ENCODE data around the gene CNNM4.
A peak's percentile ranks its signal among the peaks of the same experiment; 100 is the strongest.

The CNNM4 gene

DNA sequence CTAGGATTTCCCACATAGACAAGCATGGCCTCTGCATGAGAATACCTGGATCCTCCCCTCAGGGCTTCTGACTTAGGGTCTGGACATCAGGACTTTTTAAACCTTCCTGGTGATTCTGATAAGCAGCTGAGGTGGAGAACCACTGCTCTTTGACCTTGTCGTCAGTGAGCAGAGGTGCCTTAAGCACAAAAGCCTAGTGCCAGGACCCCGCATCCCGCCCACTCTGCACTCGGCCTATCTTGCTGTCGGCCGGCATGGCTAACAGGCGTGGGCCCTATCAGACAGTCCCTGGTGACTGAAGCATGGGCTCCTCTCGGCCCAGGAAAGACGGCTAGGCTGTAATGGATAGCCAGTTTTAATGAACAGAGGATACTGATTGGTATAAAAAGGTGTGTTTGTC, 76.9 kb downstream of the CNNM4 start:
- no peak for DNase-seq

DNA sequence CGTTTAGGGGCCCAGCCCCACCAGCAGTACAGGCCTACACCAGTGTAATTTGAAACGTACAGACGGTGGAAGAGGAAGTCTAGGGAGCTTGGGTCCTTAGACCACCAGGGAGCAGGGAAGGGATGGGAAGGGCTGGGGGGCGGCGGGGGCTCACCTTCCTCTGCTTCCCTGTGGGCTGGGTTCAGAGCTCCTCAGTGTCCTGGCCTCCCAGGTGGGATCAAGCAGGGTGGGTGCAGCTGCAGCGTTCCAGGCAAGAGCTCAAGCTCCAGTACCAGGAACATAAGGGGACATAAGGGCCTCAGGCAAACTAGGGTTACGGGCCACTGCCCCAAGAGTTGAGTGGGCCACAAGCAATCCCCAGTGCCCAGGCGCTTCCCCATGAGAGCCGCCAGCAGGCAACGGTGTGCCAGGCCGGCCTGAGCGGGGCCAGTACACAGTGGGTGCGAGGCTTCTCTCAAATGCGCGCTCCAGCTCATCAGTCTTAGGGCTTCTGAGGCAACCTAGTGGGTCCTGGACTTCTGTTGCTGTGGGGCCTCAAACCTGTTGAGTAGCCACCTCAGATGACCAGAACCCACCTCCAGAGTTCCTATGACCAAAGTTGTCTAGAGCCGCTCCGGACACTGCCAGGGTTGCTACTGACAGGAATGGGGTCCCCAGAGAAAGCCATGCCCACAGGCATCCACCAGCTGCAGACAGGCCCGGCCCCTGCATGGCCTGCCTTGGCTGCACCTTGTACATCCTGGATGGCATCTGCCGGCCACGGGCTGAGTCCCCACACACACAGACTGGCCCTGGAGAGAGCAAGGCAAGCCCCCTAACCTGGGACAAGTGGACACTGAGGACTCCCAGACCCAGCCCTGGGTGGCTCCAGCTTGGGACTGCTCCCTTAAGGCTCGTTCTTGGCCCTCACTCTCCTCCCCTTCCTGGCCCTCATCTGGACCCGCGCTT, 77.9 kb downstream of the CNNM4 start:
- no peak for DNase-seq

DNA sequence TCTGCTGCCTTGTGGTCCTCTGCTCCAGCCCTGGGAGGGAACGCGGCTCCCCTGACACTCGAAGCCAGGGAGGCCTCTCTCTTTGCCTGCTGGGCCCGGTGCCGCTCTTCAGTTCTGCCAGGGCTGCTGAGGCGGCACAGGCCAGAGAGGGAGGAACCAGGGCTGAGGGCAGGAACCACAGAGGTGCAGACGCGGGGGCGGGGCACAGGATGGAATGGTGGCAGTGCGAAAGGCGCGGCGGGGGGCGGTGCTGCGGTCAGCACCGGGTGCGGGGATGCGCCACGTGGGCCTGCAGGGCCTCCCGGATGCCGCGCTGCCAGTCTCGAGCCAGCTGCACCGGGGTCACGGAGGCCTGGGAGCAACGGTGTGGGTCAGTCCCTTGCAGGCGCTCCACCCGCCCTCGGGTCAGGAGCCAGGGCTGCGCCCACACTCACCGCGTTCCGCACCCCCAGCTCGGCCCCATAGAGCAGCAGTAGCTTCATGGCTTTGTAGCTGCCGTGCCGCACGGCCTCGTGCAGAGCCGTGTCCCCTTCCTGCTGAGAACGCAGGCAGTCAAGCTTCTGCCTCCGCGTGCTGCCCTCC, 78.7 kb downstream of the CNNM4 start:
- peak; percentile 85 to 88 for DNase-seq

- DNase-seq: no peak
Observed at GRCh38 chr2:96839875-96840850, 79.5 kb downstream of the CNNM4 start.

- DNase-seq: no peak
Observed at GRCh38 chr2:96841701-96842495, 81.2 kb downstream of the CNNM4 start.

GRCh38 chr2:96842600-96842999, 81.9 kb downstream of the CNNM4 start:
- DNase-seq: no peak

DNA sequence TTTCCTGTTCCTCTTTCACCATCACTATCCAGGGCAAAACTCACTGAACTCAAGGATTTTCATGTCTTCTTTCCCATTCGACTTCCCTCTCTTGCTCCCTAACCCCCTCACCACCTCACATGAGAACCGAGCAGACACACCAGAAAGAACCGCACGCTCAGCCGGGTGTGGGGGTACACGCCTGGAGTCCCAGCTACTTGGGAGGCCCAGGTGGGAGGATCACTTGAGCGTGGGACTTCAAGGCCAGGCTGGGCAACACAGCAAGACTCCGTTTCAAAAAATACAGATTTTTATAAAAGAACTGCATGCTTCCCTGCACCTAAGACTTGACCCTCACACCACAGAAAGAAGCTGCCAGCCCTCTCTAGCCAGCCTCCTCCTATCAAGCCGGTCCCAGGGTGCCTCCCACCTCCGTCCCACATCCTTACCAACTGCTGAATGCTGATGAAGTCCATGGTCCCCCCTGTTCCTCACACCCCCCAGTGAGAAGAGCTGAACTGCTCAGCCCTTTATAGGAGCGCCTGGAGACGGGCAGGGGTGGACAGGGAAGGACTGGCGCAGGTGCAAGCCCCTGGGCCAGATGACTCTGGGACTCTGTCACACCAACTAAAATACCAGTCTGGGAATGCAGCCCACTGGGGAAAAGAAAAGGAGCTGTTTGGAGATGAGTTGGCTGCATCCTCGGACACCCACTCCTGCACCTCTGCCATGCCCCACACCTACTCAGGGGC, 83.0 kb downstream of the CNNM4 start, which contains the start of gene ANKRD23:
Gene ANKRD23 (minus strand): TSS at position 484 of the 731 bp plus-strand sequence. CDS start 29 bp downstream, at position 455.
- no peak for DNase-seq

- no peak for DNase-seq
Observed at GRCh38 chr2:96844405-96844808, 83.7 kb downstream of the CNNM4 start.

DNA sequence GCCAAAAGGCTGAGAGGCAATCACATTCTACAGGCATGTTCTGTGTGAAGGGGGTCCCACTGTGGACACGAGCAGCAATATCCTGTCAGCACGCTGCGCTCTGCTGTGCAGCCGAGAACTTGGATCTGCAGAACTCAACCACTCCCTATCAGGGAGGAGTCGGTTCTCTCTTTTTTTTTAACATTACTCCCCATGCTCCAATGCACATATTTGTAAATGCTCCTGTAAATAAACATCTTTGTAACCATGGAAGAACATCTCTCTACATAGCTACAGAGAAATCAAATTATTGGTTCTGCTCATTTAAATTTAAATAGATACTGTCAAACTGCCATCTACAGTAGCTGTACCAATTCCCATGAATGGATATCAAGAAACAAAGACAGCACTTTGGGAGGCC, 86.1 kb downstream of the CNNM4 start:
- DNase-seq: no peak

GRCh38 chr2:96847586-96847985, 86.9 kb downstream of the CNNM4 start:
- DNase-seq: no peak

- DNase-seq: no peak
Observed at GRCh38 chr2:96848264-96848663, 87.6 kb downstream of the CNNM4 start.

GRCh38 chr2:96852667-96853066, 92.0 kb downstream of the CNNM4 start:
- no peak for DNase-seq

GRCh38 chr2:96853321-96853720, 92.6 kb downstream of the CNNM4 start:
- DNase-seq: no peak

- peak in 1 of 2 experiments; percentile 65 for DNase-seq
Observed at GRCh38 chr2:96856776-96857666, 96.3 kb downstream of the CNNM4 start.

- DNase-seq: peak; percentile 99
Observed at GRCh38 chr2:96857667-96858372, 97.1 kb downstream of the CNNM4 start, which contains the start of gene ANKRD39. ANKRD39 (minus strand) TSS chr2:96858016; CDS start chr2:96857987, 29 bp downstream.

DNA sequence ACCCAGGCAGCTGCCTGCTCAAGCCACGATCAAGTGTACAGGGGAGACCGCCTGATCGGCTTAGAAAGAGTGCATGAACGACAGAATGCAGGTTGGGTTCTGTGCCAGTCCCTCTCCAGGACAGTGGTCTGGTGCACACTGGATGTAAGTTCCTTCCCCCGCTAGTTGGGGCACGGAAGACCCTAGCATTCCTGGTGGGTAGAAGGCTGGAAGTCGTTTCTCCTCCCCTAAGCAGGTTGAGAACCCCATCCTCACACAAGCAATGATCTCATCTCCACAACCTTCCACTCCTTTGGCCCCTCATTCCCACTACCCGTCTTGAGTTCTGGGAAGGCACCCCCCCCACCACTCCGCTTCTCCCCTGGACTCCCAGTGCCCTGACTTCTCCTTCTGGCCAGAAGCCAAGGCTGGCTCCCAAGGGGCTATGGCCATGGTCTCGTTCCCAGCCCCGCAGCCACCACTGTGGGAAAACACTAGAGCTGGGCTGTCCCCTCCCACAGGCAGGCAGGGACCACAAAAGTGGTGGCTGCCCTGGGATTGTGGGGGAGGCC, 98.5 kb downstream of the CNNM4 start:
- DNase-seq: no peak

- DNase-seq: no peak
Observed at GRCh38 chr2:96859681-96860064, 99.0 kb downstream of the CNNM4 start.

DNA sequence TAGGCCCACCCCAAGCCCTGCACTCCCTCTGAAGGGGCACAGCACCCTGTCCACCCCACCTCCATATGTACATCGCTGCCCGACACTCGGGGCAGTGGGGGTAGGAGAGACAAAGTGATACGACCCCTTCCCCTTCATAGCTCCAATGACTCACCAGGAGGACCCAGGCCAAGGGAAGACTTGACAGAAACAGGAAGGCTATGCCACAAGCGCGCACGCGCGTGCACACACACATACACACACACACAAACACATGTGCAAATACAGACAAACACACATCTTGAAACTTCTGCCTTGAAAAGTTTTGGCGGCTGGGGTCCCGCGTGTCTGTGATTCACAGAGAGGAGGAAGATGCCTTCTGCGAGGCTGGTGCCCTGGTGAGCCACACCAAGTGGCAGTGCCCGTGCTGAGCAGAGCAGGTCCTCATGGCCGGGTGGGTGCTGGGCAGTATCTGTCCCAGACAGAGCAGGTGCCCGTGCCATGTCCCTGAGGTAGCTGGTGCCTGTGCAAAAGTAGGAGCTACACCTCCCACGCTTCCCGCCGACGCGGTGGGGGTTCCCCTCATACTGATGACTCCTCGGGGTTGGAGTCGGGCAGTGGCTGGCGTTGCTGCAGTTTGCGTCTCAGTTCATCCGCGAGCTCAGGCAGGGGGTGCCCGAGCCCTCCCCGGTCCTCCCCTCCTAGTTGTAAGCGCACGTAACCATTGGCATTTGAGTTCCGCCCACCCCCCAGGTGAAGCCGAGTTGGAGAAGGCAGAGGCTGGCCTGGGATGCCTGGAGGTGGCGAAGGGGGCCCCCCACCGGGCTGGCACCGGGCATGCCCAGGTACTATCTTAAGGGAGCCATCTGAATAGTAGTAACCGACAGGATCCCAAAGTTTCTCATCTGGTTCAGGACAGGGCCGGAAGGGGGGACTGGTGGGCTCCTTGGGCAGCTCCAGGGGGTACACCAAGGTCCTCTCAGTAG, 99.6 kb downstream of the CNNM4 start:
- DNase-seq: peak; percentile 59 to 64

Data from activated T-cell treated with anti-CD3 and anti-CD28 coated beads, Interleukin-2, amount 50 U/mL, for 48 hours (primary cell).